Measurements from ENCODE around the gene CCDC107.

- TF ChIP-seq, protein P1, sequence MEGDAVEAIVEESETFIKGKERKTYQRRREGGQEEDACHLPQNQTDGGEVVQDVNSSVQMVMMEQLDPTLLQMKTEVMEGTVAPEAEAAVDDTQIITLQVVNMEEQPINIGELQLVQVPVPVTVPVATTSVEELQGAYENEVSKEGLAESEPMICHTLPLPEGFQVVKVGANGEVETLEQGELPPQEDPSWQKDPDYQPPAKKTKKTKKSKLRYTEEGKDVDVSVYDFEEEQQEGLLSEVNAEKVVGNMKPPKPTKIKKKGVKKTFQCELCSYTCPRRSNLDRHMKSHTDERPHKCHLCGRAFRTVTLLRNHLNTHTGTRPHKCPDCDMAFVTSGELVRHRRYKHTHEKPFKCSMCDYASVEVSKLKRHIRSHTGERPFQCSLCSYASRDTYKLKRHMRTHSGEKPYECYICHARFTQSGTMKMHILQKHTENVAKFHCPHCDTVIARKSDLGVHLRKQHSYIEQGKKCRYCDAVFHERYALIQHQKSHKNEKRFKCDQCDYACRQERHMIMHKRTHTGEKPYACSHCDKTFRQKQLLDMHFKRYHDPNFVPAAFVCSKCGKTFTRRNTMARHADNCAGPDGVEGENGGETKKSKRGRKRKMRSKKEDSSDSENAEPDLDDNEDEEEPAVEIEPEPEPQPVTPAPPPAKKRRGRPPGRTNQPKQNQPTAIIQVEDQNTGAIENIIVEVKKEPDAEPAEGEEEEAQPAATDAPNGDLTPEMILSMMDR (conservative IDR thresholded peaks at IDR 0.05; ENCODE audit: low read depth, low read length): no peak
- no peak for TF ChIP-seq EZH2 (IDR thresholded peaks at IDR 0.05; ENCODE audit: borderline replicate concordance, low read depth, low read length, poor library complexity, severe bottlenecking)
Observed at GRCh38 chr9:35659340-35659739, 1.2 kb downstream of the CCDC107 start.
